WTC11 (cell line): ENCODE results near the gene PHC2. TPM values are rescaled to one million over a fixed set of nuclear protein-coding genes. Genes with fewer than 3 reads are reported as not detected.

Source experiments
- ATAC-seq: fragments of 200-7000 bp; cut with Tn5 transposase; 2 replicates; pipeline ENCODE4 v1.10.0; 2021; ENCODE audit warnings: mild to moderate bottlenecking, moderate library complexity
- CTCF ChIA-PET: fragments of 300-600 bp; sonication (Branson Sonifier 250); formaldehyde crosslinking; loops from one replicate; lab custom pipeline; 2021; ENCODE audit warnings: antibody characterized with exemption; lab: Charles Lee
- POLR2A ChIA-PET: fragments of 350-600 bp; sonication (Branson Sonifier 250); formaldehyde crosslinking; loops from one replicate; lab custom pipeline; 2021; ENCODE audit warnings: antibody characterized with exemption; lab: Charles Lee
- DNase-seq: peaks from one replicate; pipeline ENCODE4 v3.0.0; 2021; ENCODE audit warnings: low spot score
- H3K27ac Mint-ChIP-seq: 2 replicates; pipeline ENCODE4 v1.8.0; 2021; ENCODE audit warnings: mixed read lengths
- H3K27me3 Mint-ChIP-seq: 2 replicates; pipeline ENCODE4 v1.8.0; 2021; ENCODE audit warnings: low read depth, mild to moderate bottlenecking, moderate library complexity, mixed read lengths
- H3K36me3 Mint-ChIP-seq: 2 replicates; pipeline ENCODE4 v1.8.0; 2021; ENCODE audit warnings: mixed read lengths
- H3K4me1 Mint-ChIP-seq: 2 replicates; pipeline ENCODE4 v1.8.0; 2022; ENCODE audit warnings: mixed read lengths
- H3K4me3 Mint-ChIP-seq: 2 replicates; pipeline ENCODE4 v1.8.0; 2021; ENCODE audit warnings: mild to moderate bottlenecking, moderate library complexity, mixed read lengths
- H3K9me3 Mint-ChIP-seq: 2 replicates; pipeline ENCODE4 v1.8.0; 2021; ENCODE audit warnings: mixed read lengths
- ARID4B ChIP-seq: sonication (generic); formaldehyde crosslinking; IDR thresholded peaks from 2 replicates; pipeline ENCODE4 v1.8.0; 2023; ENCODE audit warnings: missing genetic modification reagents, mild to moderate bottlenecking, borderline replicate concordance
- EMX1 ChIP-seq: fragments of 250-450 bp; sonication (Bioruptor Pico); IDR thresholded peaks from 2 replicates; pipeline ENCODE4 v1.8.0; 2021; ENCODE audit warnings: mild to moderate bottlenecking
- KAT7 ChIP-seq: sonication (generic); formaldehyde crosslinking; IDR thresholded peaks from 2 replicates; pipeline ENCODE4 v1.8.1; 2023; ENCODE audit warnings: missing genetic modification reagents, mild to moderate bottlenecking, borderline replicate concordance
- NFYB ChIP-seq: sonication (generic); formaldehyde crosslinking; conservative IDR thresholded peaks from 2 replicates; pipeline ENCODE4 v1.8.0; 2022; ENCODE audit warnings: low read depth, missing genetic modification reagents
- RORB ChIP-seq: fragments of 250-450 bp; sonication (Bioruptor Pico); IDR thresholded peaks from 2 replicates; pipeline ENCODE4 v1.9.0; 2021; ENCODE audit warnings: mild to moderate bottlenecking
- ZNF263 ChIP-seq: sonication (generic); formaldehyde crosslinking; IDR thresholded peaks from 2 replicates; pipeline ENCODE4 v1.8.1; 2022; ENCODE audit warnings: low read depth, mild to moderate bottlenecking, moderate library complexity, missing genetic modification reagents
- ZSCAN18 ChIP-seq: fragments of 250-450 bp; sonication (Bioruptor Pico); IDR thresholded peaks from 2 replicates; pipeline ENCODE4 v2.1.2; 2022; ENCODE audit warnings: mild to moderate bottlenecking, moderate library complexity
- total RNA-seq: library from RNA; stranded (reverse); gene quantifications from 3 replicates; pipeline ENCODE4 v1.2.3, GENCODE V29; 2021
- TF ChIP-seq, protein P1 (sequence below): sonication (generic); formaldehyde crosslinking; IDR thresholded peaks from 2 replicates; pipeline ENCODE4 v1.8.0; 2022; ENCODE audit warnings: missing genetic modification reagents
- TF ChIP-seq, protein P2 (sequence below): sonication (generic); formaldehyde crosslinking; IDR thresholded peaks from 2 replicates; pipeline ENCODE4 v1.8.1; 2022; ENCODE audit warnings: mild to moderate bottlenecking, moderate library complexity, missing genetic modification reagents
- TF ChIP-seq, protein P3 (sequence below): fragments of 250-450 bp; sonication (Bioruptor Pico); conservative IDR thresholded peaks from 2 replicates; pipeline ENCODE4 v1.9.0; 2021; ENCODE audit warnings: mild to moderate bottlenecking

Gene PHC2
- total RNA-seq, 1 experiment from 2014 or later = 7.0 TPM

DNA sequence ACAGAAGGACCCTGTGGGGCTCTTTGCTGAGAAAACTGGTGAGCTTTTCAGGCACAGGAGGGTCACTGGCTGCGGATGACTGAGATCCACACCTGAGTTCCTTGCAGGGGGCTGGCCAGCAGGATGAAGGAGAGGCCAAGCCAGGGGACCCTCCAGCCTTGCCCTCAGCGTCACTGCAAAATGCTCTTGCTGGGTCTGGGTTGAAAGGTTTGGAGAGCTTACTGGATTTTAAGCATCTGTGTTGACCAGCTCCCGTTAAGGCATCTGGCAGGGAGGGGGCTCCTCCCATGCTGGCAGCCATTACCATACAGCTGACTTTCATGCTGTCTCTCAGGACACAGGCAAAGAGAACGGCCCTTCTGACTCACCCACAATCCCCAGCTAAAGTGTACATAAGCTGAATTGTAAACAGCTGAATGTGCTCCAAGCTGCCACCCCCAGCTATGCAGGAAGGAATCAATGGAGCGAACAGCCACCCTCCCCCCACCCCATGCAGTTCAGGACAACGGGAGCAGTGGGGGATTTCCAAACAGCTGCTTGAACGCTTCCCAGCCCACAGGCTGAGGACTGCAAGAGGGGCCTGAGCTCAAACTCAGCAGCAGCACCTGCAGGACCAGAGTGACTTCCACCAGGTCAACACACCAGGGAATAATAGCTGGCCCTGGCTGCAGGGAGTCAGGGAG is 88.7 kb downstream of the PHC2 start (continued):
- TF ChIP-seq, protein P1, sequence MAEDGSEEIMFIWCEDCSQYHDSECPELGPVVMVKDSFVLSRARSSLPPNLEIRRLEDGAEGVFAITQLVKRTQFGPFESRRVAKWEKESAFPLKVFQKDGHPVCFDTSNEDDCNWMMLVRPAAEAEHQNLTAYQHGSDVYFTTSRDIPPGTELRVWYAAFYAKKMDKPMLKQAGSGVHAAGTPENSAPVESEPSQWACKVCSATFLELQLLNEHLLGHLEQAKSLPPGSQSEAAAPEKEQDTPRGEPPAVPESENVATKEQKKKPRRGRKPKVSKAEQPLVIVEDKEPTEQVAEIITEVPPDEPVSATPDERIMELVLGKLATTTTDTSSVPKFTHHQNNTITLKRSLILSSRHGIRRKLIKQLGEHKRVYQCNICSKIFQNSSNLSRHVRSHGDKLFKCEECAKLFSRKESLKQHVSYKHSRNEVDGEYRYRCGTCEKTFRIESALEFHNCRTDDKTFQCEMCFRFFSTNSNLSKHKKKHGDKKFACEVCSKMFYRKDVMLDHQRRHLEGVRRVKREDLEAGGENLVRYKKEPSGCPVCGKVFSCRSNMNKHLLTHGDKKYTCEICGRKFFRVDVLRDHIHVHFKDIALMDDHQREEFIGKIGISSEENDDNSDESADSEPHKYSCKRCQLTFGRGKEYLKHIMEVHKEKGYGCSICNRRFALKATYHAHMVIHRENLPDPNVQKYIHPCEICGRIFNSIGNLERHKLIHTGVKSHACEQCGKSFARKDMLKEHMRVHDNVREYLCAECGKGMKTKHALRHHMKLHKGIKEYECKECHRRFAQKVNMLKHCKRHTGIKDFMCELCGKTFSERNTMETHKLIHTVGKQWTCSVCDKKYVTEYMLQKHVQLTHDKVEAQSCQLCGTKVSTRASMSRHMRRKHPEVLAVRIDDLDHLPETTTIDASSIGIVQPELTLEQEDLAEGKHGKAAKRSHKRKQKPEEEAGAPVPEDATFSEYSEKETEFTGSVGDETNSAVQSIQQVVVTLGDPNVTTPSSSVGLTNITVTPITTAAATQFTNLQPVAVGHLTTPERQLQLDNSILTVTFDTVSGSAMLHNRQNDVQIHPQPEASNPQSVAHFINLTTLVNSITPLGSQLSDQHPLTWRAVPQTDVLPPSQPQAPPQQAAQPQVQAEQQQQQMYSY (CRISPR knock-in tag) = no peak
- TF ChIP-seq, protein P2, sequence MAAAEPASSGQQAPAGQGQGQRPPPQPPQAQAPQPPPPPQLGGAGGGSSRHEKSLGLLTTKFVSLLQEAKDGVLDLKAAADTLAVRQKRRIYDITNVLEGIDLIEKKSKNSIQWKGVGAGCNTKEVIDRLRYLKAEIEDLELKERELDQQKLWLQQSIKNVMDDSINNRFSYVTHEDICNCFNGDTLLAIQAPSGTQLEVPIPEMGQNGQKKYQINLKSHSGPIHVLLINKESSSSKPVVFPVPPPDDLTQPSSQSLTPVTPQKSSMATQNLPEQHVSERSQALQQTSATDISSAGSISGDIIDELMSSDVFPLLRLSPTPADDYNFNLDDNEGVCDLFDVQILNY (CRISPR knock-in tag) = no peak

- no peaks in the 10 kb centered on the region for H3K36me3 Mint-ChIP-seq
- DNase-seq = no peak
- no peak overlapping the region for H3K27ac Mint-ChIP-seq
- H3K4me3 Mint-ChIP-seq = no peak overlapping the region
- POLR2A ChIA-PET = interaction anchor here (1.0 kb wide), 1 partner anchor 189 kb away, joined by 3 read pairs; no protein-coding TSS in a partner anchor
- TF ChIP-seq ZSCAN18 (CRISPR knock-in tag) (no peak), ZNF263 (no peak), RORB (CRISPR knock-in tag) (no peak), NFYB (no peak), KAT7 (CRISPR knock-in tag) (no peak), ARID4B (CRISPR knock-in tag) (no peak), EMX1 (CRISPR knock-in tag) (no peak)
- TF ChIP-seq, protein P3, sequence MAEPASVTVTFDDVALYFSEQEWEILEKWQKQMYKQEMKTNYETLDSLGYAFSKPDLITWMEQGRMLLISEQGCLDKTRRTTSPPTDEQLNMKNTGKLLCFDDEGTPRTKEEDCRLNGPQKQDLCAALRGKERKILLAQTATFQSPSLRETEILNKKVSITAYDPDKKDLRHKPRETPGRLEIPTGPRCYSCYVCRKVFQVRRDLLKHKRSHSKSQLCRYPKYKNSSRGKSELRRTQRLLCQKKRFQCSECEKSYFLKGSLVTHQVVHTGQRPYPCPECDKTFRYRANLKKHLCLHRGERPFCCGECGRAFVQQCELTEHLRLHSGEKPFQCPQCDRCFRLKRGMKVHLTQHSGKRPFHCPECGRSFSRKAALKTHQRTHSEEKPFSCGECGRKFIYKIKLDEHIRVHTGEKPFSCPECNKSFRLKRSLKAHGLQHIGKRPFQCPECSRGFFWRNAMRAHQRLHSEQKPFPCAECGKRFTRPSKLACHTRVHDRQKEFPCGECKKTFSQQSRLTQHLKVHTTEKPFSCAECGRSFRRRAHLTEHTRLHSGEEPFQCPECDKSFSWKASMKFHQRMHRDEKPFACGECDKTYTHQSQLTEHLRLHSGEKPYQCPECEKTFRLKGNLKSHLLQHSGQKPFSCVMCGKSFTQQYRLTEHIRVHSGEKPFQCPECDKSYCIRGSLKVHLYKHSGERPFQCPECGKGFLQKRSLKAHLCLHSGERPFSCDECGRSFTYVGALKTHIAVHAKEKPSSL (CRISPR knock-in tag) = no peak
- TF ChIP-seq, all 79 proteins: peak for 0
- no peaks in the 10 kb centered on the region for H3K9me3 Mint-ChIP-seq
- H3K27me3 Mint-ChIP-seq = peaks cover 76% of the 10 kb centered on the region
- no peak for ATAC-seq
- CTCF ChIA-PET = interaction anchor here (1.3 to 4.1 kb wide), 7 partner anchors 10 to 46 kb away, joined by 4 to 37 read pairs (median 11); no protein-coding TSS in a partner anchor
- H3K4me1 Mint-ChIP-seq = peaks cover 58% of the 10 kb centered on the region
Measured at GRCh38 chr1:33341190-33341589, 89.7 kb downstream of the PHC2 start.
